ENCODE data around the gene PFKP. TPM values are rescaled to one million over a fixed set of nuclear protein-coding genes. Genes with fewer than 3 reads are reported as not detected.

Gene PFKP
- total RNA-seq, 1 donor from 2014 or later = 46.7 TPM

DNA sequence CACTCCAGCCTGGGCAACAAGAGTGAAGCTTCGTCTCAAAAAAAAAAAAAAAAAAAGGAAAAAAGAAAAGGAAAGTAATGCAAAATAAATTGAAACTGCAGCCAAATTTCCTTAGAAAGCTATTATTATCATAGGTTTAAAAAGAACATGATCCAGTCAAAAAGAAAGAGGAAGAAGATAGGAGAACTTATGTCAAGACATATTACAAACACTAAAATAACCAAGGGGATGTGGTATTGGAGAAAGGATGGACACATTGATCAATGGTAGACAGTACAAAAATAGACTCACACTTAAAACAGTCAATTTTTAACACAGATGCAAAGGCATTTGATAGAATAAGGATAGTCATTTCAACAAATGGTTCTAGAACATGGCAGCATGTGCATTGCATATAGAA is 27.3 kb upstream of the PFKP start:
- no peak overlapping the region for H3K4me3 ChIP-seq
- intact Hi-C loops (cut with DNase I) = no loop called here
- H3K27ac ChIP-seq = no peak overlapping the region
- TF ChIP-seq POLR2AphosphoS5 (IDR thresholded peaks at IDR 0.05; ENCODE audit: insufficient read depth in 1 of 2, low read depth in 1 of 2) (no peak), POLR2A (IDR thresholded peaks at IDR 0.05) (no peak), CTCF (IDR thresholded peaks at IDR 0.05) (no peak)
- DNase-seq (ENCODE audit: extremely low spot score in 2 of 2) = no peak
- H3K9me3 ChIP-seq = no peaks in the 10 kb centered on the region
- peaks cover 2% of the 10 kb centered on the region for H3K4me1 ChIP-seq
- no peaks in the 10 kb centered on the region for H3K36me3 ChIP-seq
- no peaks in the 10 kb centered on the region for H3K27me3 ChIP-seq

- no peak overlapping the region for H3K27ac ChIP-seq
- no peaks in the 10 kb centered on the region for H3K27me3 ChIP-seq
- H3K4me1 ChIP-seq = peaks cover 19% of the 10 kb centered on the region
- H3K36me3 ChIP-seq = no peaks in the 10 kb centered on the region
- H3K4me3 ChIP-seq = no peak overlapping the region
- no peak for DNase-seq (ENCODE audit: extremely low spot score in 2 of 2)
- intact Hi-C loops (cut with DNase I) = no loop called here
- no peaks in the 10 kb centered on the region for H3K9me3 ChIP-seq
- TF ChIP-seq CTCF (IDR thresholded peaks at IDR 0.05) (no peak), POLR2A (IDR thresholded peaks at IDR 0.05) (no peak), POLR2AphosphoS5 (IDR thresholded peaks at IDR 0.05; ENCODE audit: insufficient read depth in 1 of 2, low read depth in 1 of 2) (no peak)
Measured at GRCh38 chr10:3042589-3042988, 24.8 kb upstream of the PFKP start.

DNA sequence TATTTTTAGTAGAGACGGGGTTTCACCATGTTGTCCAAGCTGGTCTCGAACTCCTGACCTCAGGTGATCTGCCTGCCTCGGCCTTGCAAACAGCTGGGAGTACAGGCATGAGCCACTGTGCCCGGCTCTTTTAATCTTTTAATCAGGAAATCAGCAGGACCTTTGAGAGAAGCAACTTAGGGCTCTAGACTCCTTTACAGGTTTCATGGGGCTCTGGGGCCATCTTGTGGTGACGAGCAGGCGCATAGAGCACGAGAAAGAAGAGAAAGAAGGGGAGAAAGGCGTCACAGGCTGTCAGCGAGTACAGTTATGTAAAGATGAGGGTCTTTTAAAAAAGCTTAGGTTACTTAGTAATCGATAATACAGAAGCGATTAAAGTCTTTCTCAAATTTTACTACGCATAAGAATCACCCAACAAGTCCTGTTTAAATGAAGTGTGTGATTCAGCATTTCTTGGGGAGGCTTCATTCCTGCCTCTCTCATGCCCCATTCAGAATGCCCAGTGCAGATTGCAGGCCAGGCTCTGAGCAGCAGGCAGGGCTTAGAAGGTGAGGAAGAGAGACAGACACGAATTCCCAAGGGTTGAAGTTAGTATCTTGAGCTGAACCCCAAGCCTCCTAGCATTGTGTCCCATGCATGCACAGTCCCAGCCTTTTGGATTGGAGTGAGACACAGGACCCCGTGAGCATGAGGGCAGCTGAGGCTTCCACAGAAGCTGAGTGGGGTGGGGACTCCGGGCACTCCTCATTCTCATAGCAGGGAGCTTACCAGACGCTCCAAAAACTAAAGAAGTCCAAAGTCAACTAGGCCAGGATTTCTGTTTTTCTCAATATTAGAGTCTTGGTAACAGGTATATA is 23.6 kb upstream of the PFKP start:
- Histone ChIP-seq H3K4me1 (peaks cover 19% of the 10 kb centered on the region), H3K27me3 (no peaks in the 10 kb centered on the region), H3K27ac (peak overlapping the region; percentile 33), H3K36me3 (no peaks in the 10 kb centered on the region), H3K4me3 (no peak overlapping the region), H3K9me3 (no peaks in the 10 kb centered on the region)
- intact Hi-C loops (cut with DNase I) = no loop called here
- TF ChIP-seq POLR2A (IDR thresholded peaks at IDR 0.05) (no peak), CTCF (IDR thresholded peaks at IDR 0.05) (peak; percentile 11 to 72 (median 61))
- no peak for DNase-seq (ENCODE audit: extremely low spot score in 2 of 2)

DNA sequence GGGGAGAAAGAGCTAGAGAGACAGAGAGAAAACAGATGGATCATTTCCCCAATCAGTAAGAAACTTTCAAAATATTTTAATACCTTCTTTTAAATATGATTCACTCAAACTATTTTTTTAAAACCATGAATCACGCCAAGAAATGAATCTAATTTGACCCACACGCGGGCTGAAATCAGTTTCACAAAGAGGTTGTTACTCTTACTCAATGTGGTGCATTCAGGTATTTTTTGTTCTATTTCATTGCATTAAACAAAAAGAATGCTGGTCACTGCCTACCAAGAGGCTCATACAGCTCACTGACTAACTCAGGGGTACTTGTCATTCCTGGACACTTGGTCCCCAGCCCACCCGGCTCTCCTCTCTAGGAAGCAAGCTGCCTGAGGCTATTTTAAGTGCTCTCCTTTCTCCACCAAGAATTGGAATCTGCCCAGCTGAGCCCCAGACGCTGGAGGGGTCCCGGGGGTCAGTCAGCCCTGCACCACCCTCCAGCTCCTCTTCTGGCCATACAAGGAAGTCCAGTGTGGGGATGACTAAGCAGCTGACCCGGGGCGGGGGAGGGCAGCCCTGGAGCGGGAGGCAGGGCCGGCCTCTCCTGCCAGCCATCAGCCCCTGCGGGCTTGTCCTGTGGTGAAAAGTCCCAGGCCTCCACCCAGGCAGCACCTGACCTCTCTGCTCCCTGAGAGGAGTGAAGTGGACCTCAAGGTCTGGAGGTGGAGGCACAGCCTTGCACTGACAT is 21.7 kb upstream of the PFKP start:
- H3K4me3 ChIP-seq = no peak overlapping the region
- intact Hi-C loops (cut with DNase I) = no loop called here
- DNase-seq (ENCODE audit: extremely low spot score in 2 of 2) = no peak
- no peaks in the 10 kb centered on the region for H3K9me3 ChIP-seq
- TF ChIP-seq POLR2AphosphoS5 (IDR thresholded peaks at IDR 0.05; ENCODE audit: insufficient read depth in 1 of 2, low read depth in 1 of 2) (peak; percentile 14 to 70), POLR2A (IDR thresholded peaks at IDR 0.05) (no peak)
- no peaks in the 10 kb centered on the region for H3K27me3 ChIP-seq
- H3K27ac ChIP-seq = peak overlapping the region; percentile 64
- H3K4me1 ChIP-seq = peaks cover 19% of the 10 kb centered on the region
- H3K36me3 ChIP-seq = no peaks in the 10 kb centered on the region

DNA sequence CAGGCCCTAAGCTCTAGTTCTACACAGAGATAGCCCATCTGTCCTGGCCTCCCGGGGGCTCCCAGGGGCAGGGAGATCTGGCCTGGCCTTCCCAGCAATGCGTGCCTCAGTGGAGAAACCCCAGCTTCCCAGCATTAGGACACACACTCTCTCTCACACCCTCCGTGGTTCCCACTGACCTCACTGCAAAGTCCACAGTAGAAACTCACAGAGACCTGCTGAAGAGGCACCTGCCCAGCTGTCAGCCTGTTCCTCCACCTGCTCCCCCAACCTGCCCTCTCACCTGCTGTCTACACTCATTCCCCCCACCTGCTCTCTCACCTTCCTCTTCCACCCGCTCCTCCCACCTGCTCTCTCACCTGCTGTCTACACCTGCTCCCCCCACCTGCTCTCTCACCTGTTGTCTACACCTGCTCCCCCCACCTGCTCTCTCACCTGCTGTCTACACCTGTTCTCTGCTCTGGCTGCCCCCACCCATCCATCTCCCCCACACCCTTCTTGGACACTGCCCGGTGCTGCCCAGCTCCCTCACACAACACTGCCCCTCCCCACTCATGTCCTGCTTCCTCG is 21.1 kb upstream of the PFKP start:
- DNase-seq (ENCODE audit: extremely low spot score in 2 of 2) = no peak
- no peaks in the 10 kb centered on the region for H3K36me3 ChIP-seq
- no peak for TF ChIP-seq POLR2AphosphoS5 (IDR thresholded peaks at IDR 0.05; ENCODE audit: insufficient read depth in 1 of 2, low read depth in 1 of 2)
- no peak for TF ChIP-seq CTCF (IDR thresholded peaks at IDR 0.05)
- TF ChIP-seq POLR2A (IDR thresholded peaks at IDR 0.05) = no peak
- peak overlapping the region; percentile 64 for H3K27ac ChIP-seq
- no peak overlapping the region for H3K4me3 ChIP-seq
- peaks cover 19% of the 10 kb centered on the region for H3K4me1 ChIP-seq
- H3K27me3 ChIP-seq = no peaks in the 10 kb centered on the region
- H3K9me3 ChIP-seq = no peaks in the 10 kb centered on the region
- intact Hi-C loops (cut with DNase I) = no loop called here
